Measurements from ENCODE around the gene HACD4.

The HACD4 gene

GRCh38 chr9:20985851-20986600 is 45.4 kb downstream of the HACD4 start:
- H3K4me1 ChIP-seq (ENCODE audit: control insufficient read depth in 1 of 2, insufficient read depth in 2 of 2, low read length in 2 of 2), result no peaks in the 10 kb centered on the region
- H3K36me3 ChIP-seq (ENCODE audit: control insufficient read depth in 1 of 2, insufficient read depth in 2 of 2, low read length in 2 of 2), result peaks cover 8 to 14% of the 10 kb centered on the region in 2 experiments
- no CpG with 5 or more reads among the region's 6 CpGs for WGBS (ENCODE audit: extremely low coverage, insufficient coverage, insufficient read length)
- H4K12ac ChIP-seq (ENCODE audit: low read depth, low read length), result no peak overlapping the region
- no peak overlapping the region for H2BK12ac ChIP-seq (ENCODE audit: low read length)
- H3K27me3 ChIP-seq (ENCODE audit: insufficient read depth, low read length), result no peaks in the 10 kb centered on the region
- H3K9me3 ChIP-seq (ENCODE audit: insufficient read depth, low read depth, low read length), result no peaks in the 10 kb centered on the region
- no peak overlapping the region for H2AFZ ChIP-seq (ENCODE audit: insufficient read depth, low read length, poor library complexity)
- no peaks in the 10 kb centered on the region for H3K79me2 ChIP-seq (ENCODE audit: control insufficient read depth, insufficient read depth, low read length, poor library complexity)
- no peak overlapping the region for H2BK5ac ChIP-seq (ENCODE audit: low read depth, low read length, poor library complexity)
- no peak overlapping the region for H3K14ac ChIP-seq (ENCODE audit: low read length)
- no peak overlapping the region for H2AK5ac ChIP-seq (ENCODE audit: low read length)
- H3K4me2 ChIP-seq (ENCODE audit: low read length), result no peak overlapping the region
- no peak overlapping the region for H4K8ac ChIP-seq (ENCODE audit: low read depth, low read length)
- no peak for DNase-seq
- no peak overlapping the region for H2BK120ac ChIP-seq (ENCODE audit: insufficient read depth, low read length, poor library complexity)
- H3K23ac ChIP-seq (ENCODE audit: low read length), result no peak overlapping the region
- H4K91ac ChIP-seq (ENCODE audit: low read depth, low read length), result no peak overlapping the region
- H3K4me3 ChIP-seq (ENCODE audit: low read depth, low read length), result peak overlapping the region; percentile 43
- H3K18ac ChIP-seq (ENCODE audit: low read length), result no peak overlapping the region
- H3K79me1 ChIP-seq (ENCODE audit: low read length), result no peaks in the 10 kb centered on the region
- H3K27ac ChIP-seq (ENCODE audit: low read depth, low read length), result no peak overlapping the region
- no peak overlapping the region for H3K4ac ChIP-seq (ENCODE audit: low read depth, low read length)
- H3K9ac ChIP-seq (ENCODE audit: low read length), result no peak overlapping the region

- H4K12ac ChIP-seq (ENCODE audit: low read depth, low read length), result no peak overlapping the region
- no peaks in the 10 kb centered on the region for H3K27me3 ChIP-seq (ENCODE audit: insufficient read depth, low read length)
- no peaks in the 10 kb centered on the region for H3K9me3 ChIP-seq (ENCODE audit: insufficient read depth, low read depth, low read length)
- no peak overlapping the region for H4K8ac ChIP-seq (ENCODE audit: low read depth, low read length)
- no peak overlapping the region for H3K18ac ChIP-seq (ENCODE audit: low read length)
- no peak overlapping the region for H4K91ac ChIP-seq (ENCODE audit: low read depth, low read length)
- H2BK120ac ChIP-seq (ENCODE audit: insufficient read depth, low read length, poor library complexity), result no peak overlapping the region
- no peaks in the 10 kb centered on the region for H3K4me1 ChIP-seq (ENCODE audit: control insufficient read depth in 1 of 2, insufficient read depth in 2 of 2, low read length in 2 of 2)
- peaks cover 4 to 5% of the 10 kb centered on the region in 2 experiments for H3K36me3 ChIP-seq (ENCODE audit: control insufficient read depth in 1 of 2, insufficient read depth in 2 of 2, low read length in 2 of 2)
- H2AK5ac ChIP-seq (ENCODE audit: low read length), result no peak overlapping the region
- no peaks in the 10 kb centered on the region for H3K79me1 ChIP-seq (ENCODE audit: low read length)
- no peak overlapping the region for H3K14ac ChIP-seq (ENCODE audit: low read length)
- H3K4ac ChIP-seq (ENCODE audit: low read depth, low read length), result no peak overlapping the region
- no peak overlapping the region for H3K4me3 ChIP-seq (ENCODE audit: low read depth, low read length)
- no peak overlapping the region for H2AFZ ChIP-seq (ENCODE audit: insufficient read depth, low read length, poor library complexity)
- H2BK12ac ChIP-seq (ENCODE audit: low read length), result no peak overlapping the region
- H3K4me2 ChIP-seq (ENCODE audit: low read length), result no peak overlapping the region
- H3K27ac ChIP-seq (ENCODE audit: low read depth, low read length), result no peak overlapping the region
- peak in 1 of 2 donors; percentile 61 for DNase-seq
- H2BK5ac ChIP-seq (ENCODE audit: low read depth, low read length, poor library complexity), result no peak overlapping the region
- H3K9ac ChIP-seq (ENCODE audit: low read length), result no peak overlapping the region
- H3K23ac ChIP-seq (ENCODE audit: low read length), result no peak overlapping the region
- H3K79me2 ChIP-seq (ENCODE audit: control insufficient read depth, insufficient read depth, low read length, poor library complexity), result no peaks in the 10 kb centered on the region
- no CpG with 5 or more reads among the region's 3 CpGs for WGBS (ENCODE audit: extremely low coverage, insufficient coverage, insufficient read length)
Measured at GRCh38 chr9:20984506-20984905, 46.9 kb downstream of the HACD4 start.

DNA sequence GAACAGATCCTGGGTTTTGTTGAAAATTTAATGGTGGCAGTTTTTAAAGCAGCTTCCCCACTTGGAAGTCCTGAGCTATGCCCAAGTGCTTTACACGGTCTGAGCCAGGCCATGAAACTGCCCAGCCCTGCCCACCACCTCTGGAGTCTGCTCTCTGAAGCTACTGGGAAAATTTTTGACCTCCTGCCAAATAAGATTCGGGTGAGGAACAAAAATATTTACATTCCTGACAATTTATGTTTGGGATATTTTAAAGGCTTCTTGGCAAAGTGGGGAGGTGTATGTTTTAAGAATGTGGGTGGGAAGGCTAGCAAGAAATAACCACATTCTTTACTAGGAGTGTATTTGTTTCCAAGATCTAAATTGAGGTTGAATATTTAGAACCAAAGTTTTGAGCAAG is 50.0 kb downstream of the HACD4 start:
- H3K79me1 ChIP-seq (ENCODE audit: low read length), result no peaks in the 10 kb centered on the region
- H3K4me2 ChIP-seq (ENCODE audit: low read length), result no peak overlapping the region
- H3K4me1 ChIP-seq (ENCODE audit: control insufficient read depth in 1 of 2, insufficient read depth in 2 of 2, low read length in 2 of 2), result no peaks in the 10 kb centered on the region
- no peak overlapping the region for H2BK120ac ChIP-seq (ENCODE audit: insufficient read depth, low read length, poor library complexity)
- H2BK12ac ChIP-seq (ENCODE audit: low read length), result no peak overlapping the region
- no peak overlapping the region for H3K23ac ChIP-seq (ENCODE audit: low read length)
- no peak overlapping the region for H4K12ac ChIP-seq (ENCODE audit: low read depth, low read length)
- no peak overlapping the region for H3K9ac ChIP-seq (ENCODE audit: low read length)
- DNase-seq, result peak in 1 of 2 donors; percentile 25
- no peak overlapping the region for H4K8ac ChIP-seq (ENCODE audit: low read depth, low read length)
- no peak overlapping the region for H3K14ac ChIP-seq (ENCODE audit: low read length)
- no peaks in the 10 kb centered on the region for H3K79me2 ChIP-seq (ENCODE audit: control insufficient read depth, insufficient read depth, low read length, poor library complexity)
- no peak overlapping the region for H2BK5ac ChIP-seq (ENCODE audit: low read depth, low read length, poor library complexity)
- no peak overlapping the region for H3K18ac ChIP-seq (ENCODE audit: low read length)
- H4K91ac ChIP-seq (ENCODE audit: low read depth, low read length), result no peak overlapping the region
- H2AFZ ChIP-seq (ENCODE audit: insufficient read depth, low read length, poor library complexity), result no peak overlapping the region
- H2AK5ac ChIP-seq (ENCODE audit: low read length), result no peak overlapping the region
- H3K9me3 ChIP-seq (ENCODE audit: insufficient read depth, low read depth, low read length), result no peaks in the 10 kb centered on the region
- no CpG with 5 or more reads among the region's 2 CpGs for whole genome bisulfite sequencing (ENCODE audit: extremely low coverage, insufficient coverage, insufficient read length)
- no peak overlapping the region for H3K4me3 ChIP-seq (ENCODE audit: low read depth, low read length)
- H3K4ac ChIP-seq (ENCODE audit: low read depth, low read length), result no peak overlapping the region
- H3K36me3 ChIP-seq (ENCODE audit: control insufficient read depth in 1 of 2, insufficient read depth in 2 of 2, low read length in 2 of 2), result peaks cover 2 to 3% of the 10 kb centered on the region in 2 experiments
- no peaks in the 10 kb centered on the region for H3K27me3 ChIP-seq (ENCODE audit: insufficient read depth, low read length)
- H3K27ac ChIP-seq (ENCODE audit: low read depth, low read length), result no peak overlapping the region

DNA sequence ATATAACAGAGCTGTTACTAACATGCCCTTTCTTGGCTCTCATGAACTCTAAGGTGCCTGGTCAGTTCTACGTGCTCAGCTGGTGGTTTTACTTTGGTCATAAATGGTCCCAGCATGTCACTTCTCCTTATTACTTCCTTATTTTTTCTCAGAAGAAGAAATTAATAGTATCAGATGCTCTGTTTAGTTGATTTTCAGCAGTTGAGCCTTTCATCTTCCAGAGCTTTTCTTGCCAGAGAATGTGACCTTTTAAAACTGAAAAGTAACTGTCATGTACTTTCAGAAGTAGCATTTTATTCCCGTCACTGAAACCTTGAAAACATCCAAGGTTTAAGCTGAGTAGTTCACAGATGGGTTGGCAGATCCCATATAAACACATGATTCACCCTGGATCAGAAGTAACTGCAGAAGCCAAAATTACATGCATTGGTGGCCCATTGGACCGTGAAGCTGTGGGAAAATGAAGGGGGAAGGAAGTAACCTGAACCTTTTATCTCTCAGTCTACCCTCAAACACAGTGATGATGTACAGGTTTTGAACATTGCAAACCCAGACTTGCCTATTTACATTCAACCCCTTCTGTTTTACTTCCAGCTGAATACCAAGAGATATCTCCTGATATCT is 50.5 kb downstream of the HACD4 start:
- no peak overlapping the region for H3K9ac ChIP-seq (ENCODE audit: low read length)
- H3K9me3 ChIP-seq (ENCODE audit: insufficient read depth, low read depth, low read length), result no peaks in the 10 kb centered on the region
- no peak overlapping the region for H3K27ac ChIP-seq (ENCODE audit: low read depth, low read length)
- no peak overlapping the region for H2AFZ ChIP-seq (ENCODE audit: insufficient read depth, low read length, poor library complexity)
- no peak overlapping the region for H3K4ac ChIP-seq (ENCODE audit: low read depth, low read length)
- H3K4me3 ChIP-seq (ENCODE audit: low read depth, low read length), result no peak overlapping the region
- no peak overlapping the region for H4K91ac ChIP-seq (ENCODE audit: low read depth, low read length)
- no peak overlapping the region for H2BK120ac ChIP-seq (ENCODE audit: insufficient read depth, low read length, poor library complexity)
- H3K27me3 ChIP-seq (ENCODE audit: insufficient read depth, low read length), result no peaks in the 10 kb centered on the region
- WGBS (ENCODE audit: extremely low coverage, insufficient coverage, insufficient read length), result no CpG with 5 or more reads among the region's 3 CpGs
- H3K79me1 ChIP-seq (ENCODE audit: low read length), result no peaks in the 10 kb centered on the region
- DNase-seq, result no peak
- no peaks in the 10 kb centered on the region for H3K79me2 ChIP-seq (ENCODE audit: control insufficient read depth, insufficient read depth, low read length, poor library complexity)
- no peak overlapping the region for H3K4me2 ChIP-seq (ENCODE audit: low read length)
- H2BK5ac ChIP-seq (ENCODE audit: low read depth, low read length, poor library complexity), result no peak overlapping the region
- no peak overlapping the region for H4K12ac ChIP-seq (ENCODE audit: low read depth, low read length)
- H3K4me1 ChIP-seq (ENCODE audit: control insufficient read depth in 1 of 2, insufficient read depth in 2 of 2, low read length in 2 of 2), result no peaks in the 10 kb centered on the region
- H4K8ac ChIP-seq (ENCODE audit: low read depth, low read length), result no peak overlapping the region
- peaks cover 2% of the 10 kb centered on the region in 2 experiments for H3K36me3 ChIP-seq (ENCODE audit: control insufficient read depth in 1 of 2, insufficient read depth in 2 of 2, low read length in 2 of 2)
- no peak overlapping the region for H3K14ac ChIP-seq (ENCODE audit: low read length)
- H3K23ac ChIP-seq (ENCODE audit: low read length), result no peak overlapping the region
- H2AK5ac ChIP-seq (ENCODE audit: low read length), result no peak overlapping the region
- no peak overlapping the region for H2BK12ac ChIP-seq (ENCODE audit: low read length)
- H3K18ac ChIP-seq (ENCODE audit: low read length), result no peak overlapping the region
